Measurements from ENCODE around the gene ATXN7L1. TPM values are rescaled to one million over a fixed set of nuclear protein-coding genes. Genes with fewer than 3 reads are reported as not detected.

The ATXN7L1 gene
- total RNA-seq, 1 donor from 2014 or later, result 8.5 TPM

DNA sequence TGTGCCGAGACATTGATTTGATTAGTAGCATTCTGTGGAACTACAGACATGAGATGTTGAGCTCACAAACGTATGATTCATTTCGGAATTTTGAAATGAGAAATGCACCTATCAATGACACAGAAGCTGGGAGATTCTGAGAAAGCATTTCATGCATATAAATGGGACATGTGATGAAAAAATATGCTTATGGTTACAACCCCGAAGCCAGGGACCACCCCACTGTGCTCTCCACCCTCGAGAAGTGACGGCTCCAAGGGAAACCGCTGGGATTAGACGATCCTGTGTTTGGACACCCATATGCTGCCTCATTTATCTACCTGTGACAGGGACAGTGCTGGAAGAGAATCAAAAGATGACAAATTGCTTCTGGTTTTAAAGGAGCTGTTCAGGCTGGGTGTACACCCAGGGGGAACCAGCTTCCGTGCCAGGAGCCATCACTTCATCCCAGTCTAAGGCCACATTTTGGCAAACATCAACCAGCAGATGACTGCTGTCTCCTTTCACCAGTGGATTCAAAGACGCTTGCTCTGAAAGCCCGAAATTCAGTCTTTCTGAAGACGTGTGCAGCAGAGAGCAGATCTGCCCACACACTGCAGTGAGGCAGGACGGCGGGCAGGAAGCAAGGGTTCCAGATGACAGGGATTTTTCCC is 109.9 kb downstream of the ATXN7L1 start:
- Mint-ChIP-seq H3K4me1 (ENCODE audit: low read depth) (peaks cover 24% of the 10 kb centered on the region), H3K9me3 (no peaks in the 10 kb centered on the region), H3K36me3 (ENCODE audit: low read depth) (no peaks in the 10 kb centered on the region), H3K27me3 (ENCODE audit: insufficient read depth) (peaks cover 22% of the 10 kb centered on the region), H3K27ac (no peak overlapping the region), H3K4me3 (no peak overlapping the region)
- intact Hi-C loops (cut with micrococcal nuclease), result loop anchor here (1.0 to 2.0 kb wide), 2 partner anchors 16 to 43 kb away; no protein-coding TSS in a partner anchor
- no peak for DNase-seq (ENCODE audit: low spot score)

DNA sequence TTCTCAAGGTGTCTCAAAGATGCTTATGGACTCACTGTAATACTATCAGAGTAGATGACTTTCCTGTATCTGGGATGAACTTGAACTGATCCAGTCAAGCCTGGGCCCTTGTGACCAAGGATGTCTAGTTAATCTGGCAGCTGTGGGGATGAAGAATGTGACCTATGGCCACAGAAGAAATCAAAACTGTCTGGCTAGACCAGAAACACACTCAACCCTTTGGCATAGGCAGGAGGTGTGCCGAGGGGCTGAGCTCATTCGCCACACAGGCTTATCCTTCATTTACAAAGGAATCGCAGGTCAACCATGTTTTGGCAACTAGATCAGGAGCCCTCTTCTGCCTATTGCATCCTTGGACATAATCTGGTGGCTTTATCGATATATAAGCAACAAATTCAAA is 110.6 kb downstream of the ATXN7L1 start:
- peaks cover 27% of the 10 kb centered on the region for H3K4me1 Mint-ChIP-seq (ENCODE audit: low read depth)
- H3K9me3 Mint-ChIP-seq, result no peaks in the 10 kb centered on the region
- H3K27ac Mint-ChIP-seq, result no peak overlapping the region
- DNase-seq (ENCODE audit: low spot score), result no peak
- intact Hi-C loops (cut with micrococcal nuclease), result loop anchor here (1.0 to 2.0 kb wide), 5 partner anchors 17 to 243 kb away; partner anchors contain the start of gene ATXN7L1
- no peak overlapping the region for H3K4me3 Mint-ChIP-seq
- peaks cover 23% of the 10 kb centered on the region for H3K27me3 Mint-ChIP-seq (ENCODE audit: insufficient read depth)
- no peaks in the 10 kb centered on the region for H3K36me3 Mint-ChIP-seq (ENCODE audit: low read depth)

DNA sequence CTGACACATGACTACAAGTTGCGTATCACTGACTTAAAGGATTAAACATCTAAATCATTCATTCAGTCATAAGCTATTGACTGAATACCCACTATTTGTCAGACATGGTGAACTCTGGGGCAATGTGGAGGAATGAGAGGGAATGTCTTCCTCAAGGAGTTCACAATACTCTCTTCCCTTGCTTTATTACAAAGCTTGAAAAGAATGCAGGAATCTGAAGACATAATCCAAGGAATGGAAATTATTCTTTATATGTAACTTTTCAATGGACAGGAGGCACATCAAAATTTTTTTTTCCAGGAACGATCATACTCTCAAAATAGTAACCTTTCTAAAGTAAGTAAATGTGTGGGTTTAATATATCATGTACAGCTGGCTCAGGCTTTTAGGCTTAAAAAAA is 111.9 kb downstream of the ATXN7L1 start:
- Mint-ChIP-seq H3K4me3 (no peak overlapping the region), H3K27me3 (ENCODE audit: insufficient read depth) (peaks cover 16% of the 10 kb centered on the region), H3K27ac (no peak overlapping the region), H3K36me3 (ENCODE audit: low read depth) (no peaks in the 10 kb centered on the region), H3K4me1 (ENCODE audit: low read depth) (peaks cover 40% of the 10 kb centered on the region), H3K9me3 (no peaks in the 10 kb centered on the region)
- intact Hi-C loops (cut with micrococcal nuclease), result loop anchor here (5.0 kb wide), 1 partner anchor 112 kb away; no protein-coding TSS in a partner anchor
- no peak for DNase-seq (ENCODE audit: low spot score)

DNA sequence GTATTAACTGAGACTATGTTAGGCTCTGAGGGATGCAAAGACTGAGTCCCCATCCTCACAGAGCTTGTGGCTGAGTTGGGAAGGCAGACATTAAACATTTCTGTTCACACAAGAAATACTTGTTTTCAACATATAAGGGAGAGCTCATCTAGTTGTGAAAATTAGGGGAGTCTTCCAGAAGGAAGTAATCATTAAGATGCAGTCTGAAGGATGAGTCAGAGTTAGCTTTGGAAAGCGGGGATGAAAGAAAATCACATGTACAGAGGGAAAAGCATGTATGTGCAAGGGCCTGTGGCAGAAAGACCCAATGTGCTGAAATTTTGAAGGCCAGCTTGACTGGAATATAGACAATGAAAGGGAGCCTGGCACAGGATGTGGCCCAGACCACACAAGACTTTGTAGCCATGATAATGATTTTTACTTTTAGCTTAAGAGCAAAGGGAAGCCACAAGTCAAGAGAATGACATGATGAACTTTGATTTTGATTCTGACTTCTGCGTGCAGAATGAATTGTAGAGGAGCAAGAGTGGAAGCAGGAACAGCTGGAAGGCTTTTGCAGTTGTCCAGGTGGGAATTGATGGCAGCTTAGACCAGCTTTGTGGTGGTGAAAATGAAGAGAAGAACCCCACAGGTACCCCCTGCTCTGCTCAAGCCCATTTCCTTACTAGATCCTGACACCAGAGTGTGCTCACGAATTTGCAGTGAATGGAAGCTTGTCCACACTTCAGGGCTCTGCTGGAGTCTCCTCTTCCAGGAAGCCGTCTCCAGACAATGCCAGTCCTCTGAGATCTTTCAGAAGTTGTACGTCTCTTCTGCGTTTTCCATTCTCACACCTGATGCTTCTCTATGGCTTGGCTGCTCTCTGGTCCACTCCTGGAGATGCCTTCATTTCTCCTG is 115.6 kb downstream of the ATXN7L1 start:
- intact Hi-C loops (cut with micrococcal nuclease), result loop anchor here (1.0 to 5.0 kb wide), 5 partner anchors 49 to 282 kb away; partner anchors contain the start of gene ATXN7L1
- Mint-ChIP-seq H3K4me3 (no peak overlapping the region), H3K27me3 (ENCODE audit: insufficient read depth) (peaks cover 18% of the 10 kb centered on the region), H3K36me3 (ENCODE audit: low read depth) (no peaks in the 10 kb centered on the region), H3K27ac (no peak overlapping the region), H3K9me3 (no peaks in the 10 kb centered on the region), H3K4me1 (ENCODE audit: low read depth) (peaks cover 34% of the 10 kb centered on the region)
- no peak for DNase-seq (ENCODE audit: low spot score)

DNA sequence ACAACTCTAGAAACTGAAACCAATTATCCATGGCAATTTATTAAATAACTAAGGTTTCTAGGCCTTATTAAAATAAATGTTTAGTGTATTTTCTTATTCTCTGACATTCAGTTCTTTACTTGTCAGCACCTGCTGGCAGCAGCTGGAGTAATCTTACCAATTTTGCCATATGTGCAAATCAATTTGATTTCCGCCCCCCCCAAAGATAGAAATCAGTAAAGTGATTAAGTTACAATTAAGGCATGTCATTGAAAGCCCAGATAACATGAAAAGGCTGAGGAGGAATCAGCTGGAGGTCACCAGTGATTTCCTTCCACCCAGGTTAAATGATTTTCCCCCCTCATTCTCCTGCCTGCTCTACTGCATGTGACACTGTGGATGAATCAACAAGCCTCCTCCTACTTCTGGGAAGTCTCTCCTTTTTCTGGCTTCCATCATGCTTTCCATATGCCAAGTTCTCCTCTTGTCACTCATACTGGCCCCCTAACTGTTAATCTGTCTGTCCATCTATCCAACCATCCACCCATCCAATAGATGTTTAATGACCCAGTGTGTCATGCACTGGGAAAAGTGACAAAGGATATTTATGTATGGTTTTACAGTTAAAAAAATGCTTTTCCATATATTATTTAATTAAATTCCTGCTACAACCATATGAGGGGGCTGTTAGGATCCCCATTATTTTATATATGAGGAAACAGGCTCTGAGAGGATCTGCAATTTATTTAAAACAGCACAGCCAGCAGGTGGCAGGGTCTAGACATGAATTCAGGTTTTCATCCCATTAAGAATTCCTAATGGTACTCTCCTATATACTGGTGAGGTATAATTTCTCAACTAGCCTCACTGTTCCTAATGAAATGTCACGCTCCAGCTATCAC is 116.5 kb downstream of the ATXN7L1 start:
- intact Hi-C loops (cut with micrococcal nuclease), result loop anchor here (1.0 to 5.0 kb wide), 5 partner anchors 49 to 282 kb away; partner anchors contain the start of gene ATXN7L1
- Mint-ChIP-seq H3K4me3 (no peak overlapping the region), H3K36me3 (ENCODE audit: low read depth) (no peaks in the 10 kb centered on the region), H3K4me1 (ENCODE audit: low read depth) (peaks cover 26% of the 10 kb centered on the region), H3K27ac (no peak overlapping the region), H3K9me3 (no peaks in the 10 kb centered on the region), H3K27me3 (ENCODE audit: insufficient read depth) (peaks cover 12% of the 10 kb centered on the region)
- DNase-seq (ENCODE audit: low spot score), result no peak

DNA sequence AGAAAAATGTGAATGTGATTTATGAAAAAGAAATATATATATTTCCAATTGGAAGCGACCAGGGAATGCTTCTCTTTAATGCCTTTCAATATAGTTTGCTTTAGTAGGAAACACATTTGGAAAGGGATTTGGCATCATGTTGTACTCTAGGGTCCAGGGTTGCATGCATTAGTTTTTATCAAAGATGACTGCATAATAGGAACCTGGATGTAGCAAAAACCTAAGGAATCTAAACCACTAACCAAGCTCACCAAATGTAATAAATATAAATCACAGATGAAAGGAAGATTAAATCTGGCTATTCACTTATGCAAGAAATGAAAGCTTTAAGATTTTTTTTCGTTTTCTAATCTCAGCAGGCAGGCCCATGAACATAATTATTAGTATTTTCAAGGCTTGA is 120.0 kb downstream of the ATXN7L1 start:
- DNase-seq (ENCODE audit: low spot score), result no peak
- intact Hi-C loops (cut with micrococcal nuclease), result no loop called here
- H3K4me3 Mint-ChIP-seq, result no peak overlapping the region
- peaks cover 13% of the 10 kb centered on the region for H3K27me3 Mint-ChIP-seq (ENCODE audit: insufficient read depth)
- no peaks in the 10 kb centered on the region for H3K36me3 Mint-ChIP-seq (ENCODE audit: low read depth)
- peaks cover 22% of the 10 kb centered on the region for H3K4me1 Mint-ChIP-seq (ENCODE audit: low read depth)
- no peaks in the 10 kb centered on the region for H3K9me3 Mint-ChIP-seq
- H3K27ac Mint-ChIP-seq, result no peak overlapping the region

DNA sequence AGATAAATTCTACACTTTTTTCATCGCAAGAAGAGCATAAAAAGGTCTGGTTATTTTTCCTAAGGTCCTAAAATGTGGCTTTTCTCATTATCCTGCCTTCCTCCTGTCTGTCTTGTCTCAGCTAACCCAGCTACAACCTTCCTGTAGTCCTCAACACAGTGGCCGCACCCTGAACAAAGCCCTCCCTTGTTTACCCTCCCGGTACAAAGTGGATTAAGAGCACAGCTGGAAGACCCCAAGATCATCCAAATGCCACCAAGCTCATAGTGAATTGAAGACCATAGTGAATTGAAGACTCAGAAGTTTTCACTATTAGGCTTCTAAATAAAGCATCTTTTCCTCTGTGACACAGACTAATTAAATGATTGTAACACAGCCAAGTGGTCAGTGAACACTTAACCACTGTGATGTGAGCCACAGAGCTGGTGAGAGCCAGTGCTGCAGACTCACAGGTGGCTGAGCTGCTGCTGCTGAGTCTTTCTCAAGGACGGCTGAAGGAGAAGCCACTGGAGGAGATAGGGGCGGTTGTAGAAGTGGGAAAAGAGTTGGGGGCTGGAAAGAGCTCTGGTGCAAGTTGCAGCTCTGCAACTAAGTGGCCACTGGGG is 123.6 kb downstream of the ATXN7L1 start:
- Mint-ChIP-seq H3K9me3 (no peaks in the 10 kb centered on the region), H3K27me3 (ENCODE audit: insufficient read depth) (peaks cover 18% of the 10 kb centered on the region), H3K4me1 (ENCODE audit: low read depth) (no peaks in the 10 kb centered on the region), H3K36me3 (ENCODE audit: low read depth) (no peaks in the 10 kb centered on the region), H3K27ac (no peak overlapping the region), H3K4me3 (no peak overlapping the region)
- no peak for DNase-seq (ENCODE audit: low spot score)
- intact Hi-C loops (cut with micrococcal nuclease), result no loop called here

DNA sequence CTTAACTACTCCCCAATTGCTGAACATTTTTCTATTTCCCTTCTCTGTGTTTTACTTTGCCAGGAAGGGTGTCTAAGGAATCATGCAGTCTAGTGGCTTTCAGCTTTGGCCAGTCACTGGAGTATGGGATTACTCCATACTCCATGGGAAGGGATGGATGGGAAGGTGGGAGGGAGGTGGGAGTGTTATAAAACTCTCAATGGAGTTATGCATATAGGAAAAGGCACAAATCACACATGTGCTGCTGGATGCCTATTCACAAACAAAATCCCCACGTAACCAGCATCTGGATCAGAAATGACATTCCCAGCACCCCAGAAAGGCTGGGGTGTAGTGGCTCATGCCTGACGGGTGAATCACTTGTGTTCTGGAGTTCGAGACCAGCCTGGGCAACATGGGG is 125.3 kb downstream of the ATXN7L1 start:
- Mint-ChIP-seq H3K4me3 (no peak overlapping the region), H3K27me3 (ENCODE audit: insufficient read depth) (peaks cover 18% of the 10 kb centered on the region), H3K27ac (no peak overlapping the region), H3K4me1 (ENCODE audit: low read depth) (no peaks in the 10 kb centered on the region), H3K9me3 (no peaks in the 10 kb centered on the region), H3K36me3 (ENCODE audit: low read depth) (no peaks in the 10 kb centered on the region)
- intact Hi-C loops (cut with micrococcal nuclease), result no loop called here
- DNase-seq (ENCODE audit: low spot score), result no peak

DNA sequence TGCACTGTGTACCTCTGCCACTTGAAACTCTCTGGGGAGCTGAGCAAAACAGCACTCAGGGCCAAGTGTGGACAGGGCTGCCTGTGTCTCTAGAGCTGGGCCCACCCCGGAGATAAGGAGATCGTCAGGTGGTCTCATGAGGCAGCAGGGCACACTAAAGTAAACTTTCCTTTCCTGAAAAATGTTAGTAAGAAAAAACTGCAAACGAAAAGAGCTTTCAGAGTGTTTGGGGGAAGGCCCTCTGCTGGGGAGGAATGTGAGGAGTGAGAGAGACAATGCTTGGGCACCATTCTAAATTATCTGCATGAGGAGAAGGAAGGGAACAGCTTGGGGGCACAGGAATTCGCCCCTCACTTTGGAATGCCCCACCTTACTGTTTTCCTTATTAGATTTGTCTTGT is 127.7 kb downstream of the ATXN7L1 start:
- H3K27ac Mint-ChIP-seq, result no peak overlapping the region
- intact Hi-C loops (cut with micrococcal nuclease), result no loop called here
- DNase-seq (ENCODE audit: low spot score), result no peak
- no peaks in the 10 kb centered on the region for H3K4me1 Mint-ChIP-seq (ENCODE audit: low read depth)
- H3K9me3 Mint-ChIP-seq, result no peaks in the 10 kb centered on the region
- H3K36me3 Mint-ChIP-seq (ENCODE audit: low read depth), result no peaks in the 10 kb centered on the region
- H3K4me3 Mint-ChIP-seq, result no peak overlapping the region
- H3K27me3 Mint-ChIP-seq (ENCODE audit: insufficient read depth), result peaks cover 17% of the 10 kb centered on the region

DNA sequence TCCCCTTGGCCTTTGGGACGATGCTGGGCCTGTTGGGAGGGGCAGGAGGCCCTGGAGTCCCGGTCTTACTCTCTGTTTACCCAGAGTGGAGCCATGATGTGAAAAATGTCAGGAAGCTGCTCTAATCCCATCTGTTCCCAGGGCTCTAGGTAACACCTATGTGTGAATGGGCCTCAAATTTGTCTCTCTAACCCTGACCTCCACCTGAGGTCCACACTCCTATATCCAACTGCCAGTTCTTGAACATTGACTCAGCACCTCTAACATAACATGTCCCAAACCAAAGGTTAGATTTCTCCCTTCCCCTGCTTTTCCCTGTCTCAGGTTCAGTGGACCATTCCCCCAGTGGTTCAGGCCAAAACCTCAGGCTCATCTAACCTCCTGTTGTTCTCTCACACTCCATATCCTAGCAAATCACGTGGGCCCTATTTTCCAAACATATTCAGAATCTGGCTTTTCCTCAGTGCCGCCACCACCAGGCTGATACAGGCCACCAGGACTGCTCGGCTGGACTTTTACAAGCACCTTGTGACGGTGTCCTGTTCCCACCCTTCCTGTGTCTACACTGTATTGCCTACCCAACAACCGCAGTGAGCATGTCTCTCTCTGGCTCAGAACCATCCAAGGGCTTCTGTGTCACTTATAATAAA is 130.6 kb downstream of the ATXN7L1 start:
- Mint-ChIP-seq H3K9me3 (no peaks in the 10 kb centered on the region), H3K27me3 (ENCODE audit: insufficient read depth) (peaks cover 13% of the 10 kb centered on the region), H3K4me1 (ENCODE audit: low read depth) (no peaks in the 10 kb centered on the region), H3K27ac (no peak overlapping the region), H3K4me3 (no peak overlapping the region), H3K36me3 (ENCODE audit: low read depth) (no peaks in the 10 kb centered on the region)
- DNase-seq (ENCODE audit: low spot score), result no peak
- intact Hi-C loops (cut with micrococcal nuclease), result no loop called here

DNA sequence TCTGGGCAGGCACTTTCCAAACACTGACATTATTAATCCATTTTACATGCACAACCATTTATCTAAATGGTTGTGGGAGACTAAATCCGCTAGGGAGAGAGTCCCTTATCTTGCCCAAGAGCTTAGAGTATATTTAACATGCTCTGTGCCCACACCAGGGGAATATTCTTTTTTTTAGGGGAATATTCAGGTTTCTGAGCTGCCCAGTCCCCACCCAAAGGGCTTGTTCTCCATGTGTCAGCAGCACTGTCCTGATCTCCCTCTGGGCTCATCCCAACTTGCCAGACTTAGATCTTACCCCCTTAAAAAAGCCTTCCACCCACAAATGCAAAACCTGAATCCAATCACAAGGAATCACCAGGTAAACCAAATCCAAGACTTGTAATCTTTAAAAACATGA is 132.1 kb downstream of the ATXN7L1 start:
- H3K4me3 Mint-ChIP-seq, result no peak overlapping the region
- H3K27me3 Mint-ChIP-seq (ENCODE audit: insufficient read depth), result peaks cover 10% of the 10 kb centered on the region

More for the DNA sequence above, 132.1 kb downstream of the ATXN7L1 start:
- no peak for DNase-seq (ENCODE audit: low spot score)
- Mint-ChIP-seq H3K27ac (no peak overlapping the region), H3K9me3 (no peaks in the 10 kb centered on the region), H3K4me1 (ENCODE audit: low read depth) (no peaks in the 10 kb centered on the region), H3K36me3 (ENCODE audit: low read depth) (no peaks in the 10 kb centered on the region)
- intact Hi-C loops (cut with micrococcal nuclease), result no loop called here

All from activated T-helper 1 cell treated with anti-CD3 and anti-CD28 coated beads, Interleukin-12 subunit alpha, Interleukin-12 subunit beta, Interleukin-2, Interleukin-4 antibody, amounts not matched to agents 30 ng/mL and 10 ng/mL and 1 ng/mL, durations not matched to agents 14 hours and 24 hours and 36 hours (primary cell).